GM19025 (cell line): ENCODE measurements around the gene NUDT17.
A peak's percentile ranks its signal among the peaks of the same experiment; 100 is the strongest.
"Not testable (repeated sequence)": the region's sequence is repeated elsewhere in the genome, so short reads cannot be mapped to it uniquely, and the experiment has no call there.

ENCODE experiments used
- ATAC-seq: cut with Tn5 transposase; IDR thresholded peaks from one replicate; pipeline ENCODE4 v1.9.1; 2021; ENCODE audit warnings: mild to moderate bottlenecking, low read depth, moderate library complexity; ENCODE audit not compliant: unreplicated experiment

Gene NUDT17

GRCh38 chr1:145845514-145846161, at the start of gene NUDT17:
NUDT17 (plus strand) TSS chr1:145845630; CDS start chr1:145845641, 11 bp downstream.
- ATAC-seq: peak; percentile 56

GRCh38 chr1:145796753-145797152, 48.7 kb upstream of the NUDT17 start:
- no peak for ATAC-seq

GRCh38 chr1:145799806-145800205, 45.6 kb upstream of the NUDT17 start:
- no peak for ATAC-seq

- no peak for ATAC-seq
Observed at GRCh38 chr1:145804235-145805045, 41.0 kb upstream of the NUDT17 start.

GRCh38 chr1:145805057-145805456, 40.4 kb upstream of the NUDT17 start:
- ATAC-seq: no peak

- no peak for ATAC-seq
Observed at GRCh38 chr1:145806408-145806807, 39.0 kb upstream of the NUDT17 start.

GRCh38 chr1:145806844-145807243, 38.6 kb upstream of the NUDT17 start:
- ATAC-seq: no peak

GRCh38 chr1:145812977-145813810, 32.2 kb upstream of the NUDT17 start:
- ATAC-seq: not testable (repeated sequence)

GRCh38 chr1:145818095-145818494, 27.3 kb upstream of the NUDT17 start:
- ATAC-seq: not testable (repeated sequence)

- ATAC-seq: not testable (repeated sequence)
Observed at GRCh38 chr1:145822779-145823331, 22.6 kb upstream of the NUDT17 start.

GRCh38 chr1:145823565-145824498, 21.6 kb upstream of the NUDT17 start, which contains the start of the genes POLR3C and RNF115:
POLR3C (plus strand) TSS chr1:145824200; CDS start chr1:145825777, 1,577 bp downstream.
RNF115 (minus strand) TSS chr1:145824095; CDS start chr1:145823873, 222 bp downstream.
- peak; percentile 83 for ATAC-seq

- ATAC-seq: no peak
Observed at GRCh38 chr1:145824499-145824842, 21.0 kb upstream of the NUDT17 start.

GRCh38 chr1:145826030-145826429, 19.4 kb upstream of the NUDT17 start:
- no peak for ATAC-seq

- ATAC-seq: no peak
Observed at GRCh38 chr1:145827966-145828365, 17.5 kb upstream of the NUDT17 start.

- ATAC-seq: no peak
Observed at GRCh38 chr1:145828367-145829026, 16.9 kb upstream of the NUDT17 start.

GRCh38 chr1:145830810-145831209, 14.6 kb upstream of the NUDT17 start:
- not testable (repeated sequence) for ATAC-seq

GRCh38 chr1:145837656-145838055, 7.8 kb upstream of the NUDT17 start:
- ATAC-seq: no peak

- no peak for ATAC-seq
Observed at GRCh38 chr1:145843031-145843430, 2.4 kb upstream of the NUDT17 start.

- ATAC-seq: peak; percentile 78
Observed at GRCh38 chr1:145845144-145845513, 301 bp upstream of the NUDT17 start.
